ENCODE measurements around the gene NME9. TPM values are rescaled to one million over a fixed set of nuclear protein-coding genes. Genes with fewer than 3 reads are reported as not detected.

The NME9 gene
- total and polyA plus RNA-seq, 10 of the 15 experiments (the other 5 are each of a cell fraction or from before 2014, with no cell fraction given): 0.09 to 0.68 (median 0.22) TPM; not detected in 6

DNA sequence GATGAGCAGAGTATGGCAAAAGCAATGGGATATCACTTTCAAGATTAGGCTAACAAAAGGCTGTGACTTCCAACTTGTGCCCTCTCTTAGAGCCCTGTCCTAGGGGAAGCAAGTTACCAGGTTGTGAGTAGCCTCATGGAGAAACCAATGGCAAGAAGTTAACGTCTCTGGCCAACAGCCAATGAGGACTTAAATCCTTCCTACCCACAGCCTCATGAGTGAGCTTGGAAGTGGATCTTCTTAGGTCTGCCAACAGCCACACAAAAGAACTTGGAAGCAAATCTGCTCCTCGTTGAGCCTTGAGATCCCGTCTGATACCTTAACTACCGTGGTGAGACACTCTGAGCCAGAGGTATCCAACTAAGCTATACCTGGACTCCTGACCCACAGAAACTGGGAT is 5.7 kb downstream of the NME9 start:
- FAIRE-seq (no peak), DNase-seq (ENCODE audit: low read depth, low spot score) (no peak), ATAC-seq (no peak)
- H3K4me1 ChIP-seq (ENCODE audit: control insufficient read depth, insufficient read depth, low read length): no peaks in the 10 kb centered on the region
- intact Hi-C loops (cut with micrococcal nuclease; ENCODE audit: unreplicated experiment): no loop called here
- no peaks in the 10 kb centered on the region for H3K79me2 ChIP-seq (ENCODE audit: control insufficient read depth, insufficient read depth, low read length)
- H3K27me3 ChIP-seq (replicated peaks in 1 of 2; ENCODE audit: control insufficient read depth in 2 of 2, insufficient read depth in 2 of 2, low read length in 1 of 2): peaks cover 0 to 7% of the 10 kb centered on the region in 2 experiments; a peak in 2 of 4 replicates
- 35% methylated on average over 4 of the region's 4 CpGs for WGBS (ENCODE audit: insufficient coverage, insufficient replicate concordance, low lambda C conversion rate, missing lambda C conversion rate)
- RAD21 ChIA-PET (ENCODE audit: unreplicated experiment): no interaction called here
- BruUV-seq (replicated peaks): no TSS peak
- H3K36me3 ChIP-seq (ENCODE audit: control insufficient read depth in 2 of 2, insufficient read depth in 2 of 2, low read length in 1 of 2): no peaks in the 10 kb centered on the region
- no peak overlapping the region for H3K27ac ChIP-seq (ENCODE audit: control insufficient read depth, insufficient read depth)
- POLR2A ChIA-PET: no interaction called here
- H3K9me3 ChIP-seq (replicated peaks; ENCODE audit: control insufficient read depth, insufficient read depth, low read length): no peaks in the 10 kb centered on the region
- no peak overlapping the region for H3K4me2 ChIP-seq (ENCODE audit: control insufficient read depth, insufficient read depth)
- H3K4me3 ChIP-seq: no peak overlapping the region
- H3K9ac ChIP-seq (ENCODE audit: control insufficient read depth, insufficient read depth, low read length): no peak overlapping the region
- SMC1A ChIA-PET (ENCODE audit: uncharacterized antibody, unreplicated experiment): interaction anchor here (0.5 to 1.5 kb wide), 2 partner anchors 94 to 1138 kb away, joined by 3 read pairs; no protein-coding TSS in a partner anchor
- in situ Hi-C loops (cut with MboI): no loop called here
- CTCF ChIA-PET: no interaction called here
- no peak overlapping the region for H2AFZ ChIP-seq (ENCODE audit: control insufficient read depth, low read depth, low read length)
- H4K20me1 ChIP-seq (ENCODE audit: control insufficient read depth, insufficient read depth): no peaks in the 10 kb centered on the region
- TF ChIP-seq MEF2B (IDR thresholded peaks at IDR 0.05; ENCODE audit: partially characterized antibody, poor library complexity, severe bottlenecking) (no peak), TCF12 (IDR thresholded peaks at IDR 0.05; ENCODE audit: low read depth, low read length) (no peak), ZNF384 (IDR thresholded peaks at IDR 0.05; ENCODE audit: borderline replicate concordance, low read depth, low read length) (no peak), SREBF2 (IDR thresholded peaks at IDR 0.05; ENCODE audit: low read length) (no peak), BMI1 (IDR thresholded peaks at IDR 0.05; ENCODE audit: borderline replicate concordance) (no peak), NRF1 (conservative IDR thresholded peaks at IDR 0.05; ENCODE audit: low read depth, low read length) (no peak)
- TF ChIP-seq, protein P1, sequence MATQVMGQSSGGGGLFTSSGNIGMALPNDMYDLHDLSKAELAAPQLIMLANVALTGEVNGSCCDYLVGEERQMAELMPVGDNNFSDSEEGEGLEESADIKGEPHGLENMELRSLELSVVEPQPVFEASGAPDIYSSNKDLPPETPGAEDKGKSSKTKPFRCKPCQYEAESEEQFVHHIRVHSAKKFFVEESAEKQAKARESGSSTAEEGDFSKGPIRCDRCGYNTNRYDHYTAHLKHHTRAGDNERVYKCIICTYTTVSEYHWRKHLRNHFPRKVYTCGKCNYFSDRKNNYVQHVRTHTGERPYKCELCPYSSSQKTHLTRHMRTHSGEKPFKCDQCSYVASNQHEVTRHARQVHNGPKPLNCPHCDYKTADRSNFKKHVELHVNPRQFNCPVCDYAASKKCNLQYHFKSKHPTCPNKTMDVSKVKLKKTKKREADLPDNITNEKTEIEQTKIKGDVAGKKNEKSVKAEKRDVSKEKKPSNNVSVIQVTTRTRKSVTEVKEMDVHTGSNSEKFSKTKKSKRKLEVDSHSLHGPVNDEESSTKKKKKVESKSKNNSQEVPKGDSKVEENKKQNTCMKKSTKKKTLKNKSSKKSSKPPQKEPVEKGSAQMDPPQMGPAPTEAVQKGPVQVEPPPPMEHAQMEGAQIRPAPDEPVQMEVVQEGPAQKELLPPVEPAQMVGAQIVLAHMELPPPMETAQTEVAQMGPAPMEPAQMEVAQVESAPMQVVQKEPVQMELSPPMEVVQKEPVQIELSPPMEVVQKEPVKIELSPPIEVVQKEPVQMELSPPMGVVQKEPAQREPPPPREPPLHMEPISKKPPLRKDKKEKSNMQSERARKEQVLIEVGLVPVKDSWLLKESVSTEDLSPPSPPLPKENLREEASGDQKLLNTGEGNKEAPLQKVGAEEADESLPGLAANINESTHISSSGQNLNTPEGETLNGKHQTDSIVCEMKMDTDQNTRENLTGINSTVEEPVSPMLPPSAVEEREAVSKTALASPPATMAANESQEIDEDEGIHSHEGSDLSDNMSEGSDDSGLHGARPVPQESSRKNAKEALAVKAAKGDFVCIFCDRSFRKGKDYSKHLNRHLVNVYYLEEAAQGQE (IDR thresholded peaks at IDR 0.05; ENCODE audit: low read depth, low read length): no peak
- TF ChIP-seq, protein P2, sequence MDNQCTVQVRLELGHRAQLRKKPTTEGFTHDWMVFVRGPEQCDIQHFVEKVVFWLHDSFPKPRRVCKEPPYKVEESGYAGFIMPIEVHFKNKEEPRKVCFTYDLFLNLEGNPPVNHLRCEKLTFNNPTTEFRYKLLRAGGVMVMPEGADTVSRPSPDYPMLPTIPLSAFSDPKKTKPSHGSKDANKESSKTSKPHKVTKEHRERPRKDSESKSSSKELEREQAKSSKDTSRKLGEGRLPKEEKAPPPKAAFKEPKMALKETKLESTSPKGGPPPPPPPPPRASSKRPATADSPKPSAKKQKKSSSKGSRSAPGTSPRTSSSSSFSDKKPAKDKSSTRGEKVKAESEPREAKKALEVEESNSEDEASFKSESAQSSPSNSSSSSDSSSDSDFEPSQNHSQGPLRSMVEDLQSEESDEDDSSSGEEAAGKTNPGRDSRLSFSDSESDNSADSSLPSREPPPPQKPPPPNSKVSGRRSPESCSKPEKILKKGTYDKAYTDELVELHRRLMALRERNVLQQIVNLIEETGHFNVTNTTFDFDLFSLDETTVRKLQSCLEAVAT (IDR thresholded peaks at IDR 0.05): no peak
- TF ChIP-seq, protein P3, sequence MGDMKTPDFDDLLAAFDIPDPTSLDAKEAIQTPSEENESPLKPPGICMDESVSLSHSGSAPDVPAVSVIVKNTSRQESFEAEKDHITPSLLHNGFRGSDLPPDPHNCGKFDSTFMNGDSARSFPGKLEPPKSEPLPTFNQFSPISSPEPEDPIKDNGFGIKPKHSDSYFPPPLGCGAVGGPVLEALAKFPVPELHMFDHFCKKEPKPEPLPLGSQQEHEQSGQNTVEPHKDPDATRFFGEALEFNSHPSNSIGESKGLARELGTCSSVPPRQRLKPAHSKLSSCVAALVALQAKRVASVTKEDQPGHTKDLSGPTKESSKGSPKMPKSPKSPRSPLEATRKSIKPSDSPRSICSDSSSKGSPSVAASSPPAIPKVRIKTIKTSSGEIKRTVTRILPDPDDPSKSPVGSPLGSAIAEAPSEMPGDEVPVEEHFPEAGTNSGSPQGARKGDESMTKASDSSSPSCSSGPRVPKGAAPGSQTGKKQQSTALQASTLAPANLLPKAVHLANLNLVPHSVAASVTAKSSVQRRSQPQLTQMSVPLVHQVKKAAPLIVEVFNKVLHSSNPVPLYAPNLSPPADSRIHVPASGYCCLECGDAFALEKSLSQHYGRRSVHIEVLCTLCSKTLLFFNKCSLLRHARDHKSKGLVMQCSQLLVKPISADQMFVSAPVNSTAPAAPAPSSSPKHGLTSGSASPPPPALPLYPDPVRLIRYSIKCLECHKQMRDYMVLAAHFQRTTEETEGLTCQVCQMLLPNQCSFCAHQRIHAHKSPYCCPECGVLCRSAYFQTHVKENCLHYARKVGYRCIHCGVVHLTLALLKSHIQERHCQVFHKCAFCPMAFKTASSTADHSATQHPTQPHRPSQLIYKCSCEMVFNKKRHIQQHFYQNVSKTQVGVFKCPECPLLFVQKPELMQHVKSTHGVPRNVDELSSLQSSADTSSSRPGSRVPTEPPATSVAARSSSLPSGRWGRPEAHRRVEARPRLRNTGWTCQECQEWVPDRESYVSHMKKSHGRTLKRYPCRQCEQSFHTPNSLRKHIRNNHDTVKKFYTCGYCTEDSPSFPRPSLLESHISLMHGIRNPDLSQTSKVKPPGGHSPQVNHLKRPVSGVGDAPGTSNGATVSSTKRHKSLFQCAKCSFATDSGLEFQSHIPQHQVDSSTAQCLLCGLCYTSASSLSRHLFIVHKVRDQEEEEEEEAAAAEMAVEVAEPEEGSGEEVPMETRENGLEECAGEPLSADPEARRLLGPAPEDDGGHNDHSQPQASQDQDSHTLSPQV (IDR thresholded peaks at IDR 0.05): no peak
- TF ChIP-seq, protein P4, sequence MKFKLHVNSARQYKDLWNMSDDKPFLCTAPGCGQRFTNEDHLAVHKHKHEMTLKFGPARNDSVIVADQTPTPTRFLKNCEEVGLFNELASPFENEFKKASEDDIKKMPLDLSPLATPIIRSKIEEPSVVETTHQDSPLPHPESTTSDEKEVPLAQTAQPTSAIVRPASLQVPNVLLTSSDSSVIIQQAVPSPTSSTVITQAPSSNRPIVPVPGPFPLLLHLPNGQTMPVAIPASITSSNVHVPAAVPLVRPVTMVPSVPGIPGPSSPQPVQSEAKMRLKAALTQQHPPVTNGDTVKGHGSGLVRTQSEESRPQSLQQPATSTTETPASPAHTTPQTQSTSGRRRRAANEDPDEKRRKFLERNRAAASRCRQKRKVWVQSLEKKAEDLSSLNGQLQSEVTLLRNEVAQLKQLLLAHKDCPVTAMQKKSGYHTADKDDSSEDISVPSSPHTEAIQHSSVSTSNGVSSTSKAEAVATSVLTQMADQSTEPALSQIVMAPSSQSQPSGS (IDR thresholded peaks at IDR 0.05; ENCODE audit: low read length): no peak

Data from GM12878 (cell line).